Hair follicle dermal papilla cell (primary cell): ENCODE data around the gene CLOCK. TPM values are rescaled to one million over a fixed set of nuclear protein-coding genes. Genes with fewer than 3 reads are reported as not detected.

Source experiments
- small RNA-seq: library from RNA; depleted of rRNA; stranded (forward); fragments of <200 nt; gene quantifications from one replicate; pipeline ENCODE3, GENCODE V24; 2012
- total RNA-seq: library from RNA; depleted of rRNA; stranded (reverse); fragments of >200 nt; gene quantifications from 2 replicates; pipeline ENCODE4 v1.2.3, GENCODE V29; 2012

CLOCK gene, protein sequence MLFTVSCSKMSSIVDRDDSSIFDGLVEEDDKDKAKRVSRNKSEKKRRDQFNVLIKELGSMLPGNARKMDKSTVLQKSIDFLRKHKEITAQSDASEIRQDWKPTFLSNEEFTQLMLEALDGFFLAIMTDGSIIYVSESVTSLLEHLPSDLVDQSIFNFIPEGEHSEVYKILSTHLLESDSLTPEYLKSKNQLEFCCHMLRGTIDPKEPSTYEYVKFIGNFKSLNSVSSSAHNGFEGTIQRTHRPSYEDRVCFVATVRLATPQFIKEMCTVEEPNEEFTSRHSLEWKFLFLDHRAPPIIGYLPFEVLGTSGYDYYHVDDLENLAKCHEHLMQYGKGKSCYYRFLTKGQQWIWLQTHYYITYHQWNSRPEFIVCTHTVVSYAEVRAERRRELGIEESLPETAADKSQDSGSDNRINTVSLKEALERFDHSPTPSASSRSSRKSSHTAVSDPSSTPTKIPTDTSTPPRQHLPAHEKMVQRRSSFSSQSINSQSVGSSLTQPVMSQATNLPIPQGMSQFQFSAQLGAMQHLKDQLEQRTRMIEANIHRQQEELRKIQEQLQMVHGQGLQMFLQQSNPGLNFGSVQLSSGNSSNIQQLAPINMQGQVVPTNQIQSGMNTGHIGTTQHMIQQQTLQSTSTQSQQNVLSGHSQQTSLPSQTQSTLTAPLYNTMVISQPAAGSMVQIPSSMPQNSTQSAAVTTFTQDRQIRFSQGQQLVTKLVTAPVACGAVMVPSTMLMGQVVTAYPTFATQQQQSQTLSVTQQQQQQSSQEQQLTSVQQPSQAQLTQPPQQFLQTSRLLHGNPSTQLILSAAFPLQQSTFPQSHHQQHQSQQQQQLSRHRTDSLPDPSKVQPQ
- total RNA-seq = 40.1 and 42.0 TPM in 2 replicates

DNA sequence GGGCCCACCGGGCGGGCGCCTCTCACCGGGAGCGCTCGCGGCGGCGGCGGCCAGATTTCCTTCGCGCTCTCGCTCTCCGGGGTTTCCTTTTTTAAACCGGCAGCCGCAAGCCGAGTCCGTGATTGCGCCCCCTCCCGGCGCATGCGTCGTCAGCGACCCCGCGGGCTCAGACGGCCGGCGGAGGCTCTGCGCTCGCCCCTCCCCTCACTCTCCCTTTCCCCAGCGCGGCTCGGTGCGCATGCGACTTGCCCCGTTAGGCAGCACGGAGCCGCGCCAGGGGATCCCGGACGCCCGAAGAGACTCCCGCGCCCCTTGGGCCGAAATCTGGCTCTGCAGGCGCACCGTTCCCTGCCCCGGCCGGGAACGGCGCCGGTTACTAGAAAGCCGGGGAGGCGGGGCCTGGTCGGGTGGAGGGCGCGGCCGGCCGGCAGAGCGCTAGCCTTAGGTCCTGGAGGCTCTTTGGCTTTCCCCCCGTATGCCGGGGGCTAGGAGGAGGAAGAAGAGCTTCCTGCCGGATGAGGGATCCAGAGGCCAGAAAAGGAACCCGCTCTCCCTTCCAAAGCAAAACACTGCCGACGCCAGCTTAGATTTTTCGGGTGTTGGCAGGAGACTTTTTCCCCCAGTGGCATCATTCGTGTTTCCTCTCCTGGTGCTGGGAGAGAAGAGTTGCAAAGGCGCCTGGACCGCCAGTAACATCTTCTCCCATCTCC, at the start of gene CLOCK:
Gene CLOCK (minus strand): TSS at position 154 of the 710 bp plus-strand sequence. CDS start 64,124 bp downstream, outside the sequence.

DNA sequence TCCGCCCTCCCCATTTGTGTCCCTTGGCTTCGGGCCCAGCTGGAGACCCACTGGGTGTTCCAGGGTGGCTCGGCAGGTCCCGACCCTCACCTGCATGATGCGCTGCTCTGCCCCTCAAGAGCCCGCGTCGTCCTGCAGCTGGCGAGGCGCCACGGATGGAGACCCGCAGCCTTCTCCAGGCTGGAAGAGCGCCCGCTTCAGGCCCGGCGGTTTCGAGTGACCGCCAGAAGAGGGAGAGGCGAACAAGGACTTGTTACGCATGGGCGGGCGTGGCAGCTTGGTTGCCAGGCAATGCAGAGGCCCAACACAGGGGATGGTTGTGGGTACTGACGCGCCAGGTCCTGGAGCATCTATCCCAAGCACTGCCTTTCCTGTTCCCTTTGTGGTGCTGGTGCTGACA, 45.3 kb upstream of the CLOCK start, which contains the start of gene PDCL2:
Gene PDCL2 (minus strand): TSS at position 232 of the 400 bp plus-strand sequence. CDS start 136 bp downstream, at position 96.

DNA sequence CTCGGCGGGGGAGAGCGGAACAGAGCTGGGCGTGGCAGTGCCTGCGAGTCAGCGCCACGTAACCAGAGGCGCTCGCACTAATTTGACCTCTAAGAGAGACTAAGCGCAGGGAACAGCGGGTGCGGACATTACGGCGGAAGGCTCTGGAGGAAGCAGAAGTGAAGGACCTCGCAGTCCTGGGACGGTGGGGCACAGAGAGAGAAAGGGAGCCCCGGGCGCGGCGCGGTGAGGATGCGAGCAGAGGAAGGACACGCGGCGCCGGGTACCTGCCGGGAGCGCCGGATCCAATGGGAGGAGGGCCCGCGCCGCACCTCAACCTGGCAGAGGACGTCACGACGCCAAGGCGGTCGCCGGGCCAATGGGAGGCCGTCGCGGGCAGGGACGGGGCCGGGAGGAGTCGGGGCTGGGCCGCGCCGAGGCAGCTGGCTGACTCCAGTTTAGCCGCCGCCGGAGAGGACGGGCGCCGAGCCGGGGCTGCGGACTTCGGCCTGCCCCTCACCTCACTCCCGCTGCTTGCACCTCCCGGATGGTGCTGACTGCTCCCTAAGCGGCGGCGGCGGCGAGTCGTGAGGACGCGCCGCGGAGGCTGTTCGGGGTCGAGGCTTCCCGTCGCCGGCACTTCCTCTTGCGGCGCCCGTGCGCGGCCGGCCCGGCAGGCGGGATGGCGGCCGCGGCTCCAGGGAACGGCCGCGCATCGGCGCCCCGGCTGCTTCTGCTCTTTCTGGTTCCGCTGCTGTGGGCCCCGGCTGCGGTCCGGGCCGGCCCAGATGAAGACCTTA, 151.0 kb downstream of the CLOCK start, which contains the start of gene TMEM165:
Gene TMEM165 (plus strand): TSS at position 429 of the 779 bp plus-strand sequence. CDS start 233 bp downstream, at position 662.

Small RNA genes lying within 50 kb of the gene (small RNA-seq; reads per million reads assigned to genes)
- gene RF00019 = not detected

Other genes starting within 250 kb of the CLOCK start
- gene SRD5A3, start 200.7 kb downstream of the CLOCK start, total RNA-seq = 8.1 and 8.3 TPM in 2 replicates
- gene TMEM165, start 151.0 kb downstream of the CLOCK start, total RNA-seq = 147 and 190 TPM in 2 replicates
- gene PDCL2, start 45.3 kb upstream of the CLOCK start, total RNA-seq = not detected in 2 replicates
- gene NMU, start 89.4 kb upstream of the CLOCK start, total RNA-seq = 0.16 TPM in 1 of 2 replicates, not detected in the other